GM18507 (cell line): ENCODE measurements around the gene SMIM13.
A peak's percentile ranks its signal among the peaks of the same experiment; 100 is the strongest.

ENCODE experiments used
- DNase-seq: peaks from one replicate; pipeline ENCODE4 v3.0.0; 2011; ENCODE audit warnings: low read depth; ENCODE audit not compliant: insufficient read length; ENCODE audit errors: extremely low spot score
- FAIRE-seq: peaks from 2 replicates; lab custom pipeline; 2011; peaks lifted over from hg19 to GRCh38; lab: Jason Lieb, UNC

SMIM13 gene

DNA sequence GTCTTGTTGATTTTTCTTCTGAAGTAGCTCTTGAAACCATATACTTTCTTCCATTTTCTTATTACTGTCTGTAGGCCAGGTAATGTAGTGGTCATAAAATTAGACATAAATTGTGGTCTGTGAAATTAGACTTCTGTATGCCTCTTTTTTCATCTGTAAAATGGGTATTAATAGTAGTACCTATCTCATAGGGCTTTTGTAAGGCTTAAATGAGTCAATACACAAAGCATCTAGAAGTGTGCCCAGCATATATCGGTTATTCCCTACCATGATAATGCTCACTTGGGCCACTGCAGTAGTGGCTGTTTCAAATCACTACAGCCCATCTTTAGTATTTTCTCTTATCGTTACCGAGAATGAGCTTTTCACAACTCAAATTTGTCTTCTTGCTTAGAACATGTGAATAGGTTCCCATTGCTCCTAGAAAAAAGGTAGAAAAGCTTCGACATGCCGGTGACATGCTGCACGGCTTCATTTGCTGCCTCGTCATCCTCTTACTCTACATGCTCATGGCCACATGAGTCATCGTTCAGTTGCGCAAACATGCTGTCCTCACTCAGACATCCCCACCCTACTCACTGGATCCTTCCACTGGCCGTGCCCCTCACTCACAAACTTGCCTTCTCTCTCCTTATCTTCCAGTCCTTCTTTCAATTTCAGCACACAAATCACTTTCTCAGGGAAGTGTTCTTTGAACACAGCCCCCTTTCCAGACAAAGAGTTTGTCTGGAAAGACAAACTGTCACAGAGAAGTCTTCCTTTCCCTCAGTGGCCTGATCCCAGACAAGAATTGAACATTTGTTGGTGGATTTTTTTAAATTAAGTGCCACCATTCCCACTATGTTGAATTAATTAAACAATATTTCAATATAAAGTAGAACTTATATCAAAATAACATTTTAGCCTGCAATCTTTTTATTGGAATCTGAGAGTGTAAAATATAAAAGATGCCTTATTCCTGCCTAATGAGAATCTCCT is 50.0 kb downstream of the SMIM13 start:
- DNase-seq (no peak), FAIRE-seq (no peak)

DNA sequence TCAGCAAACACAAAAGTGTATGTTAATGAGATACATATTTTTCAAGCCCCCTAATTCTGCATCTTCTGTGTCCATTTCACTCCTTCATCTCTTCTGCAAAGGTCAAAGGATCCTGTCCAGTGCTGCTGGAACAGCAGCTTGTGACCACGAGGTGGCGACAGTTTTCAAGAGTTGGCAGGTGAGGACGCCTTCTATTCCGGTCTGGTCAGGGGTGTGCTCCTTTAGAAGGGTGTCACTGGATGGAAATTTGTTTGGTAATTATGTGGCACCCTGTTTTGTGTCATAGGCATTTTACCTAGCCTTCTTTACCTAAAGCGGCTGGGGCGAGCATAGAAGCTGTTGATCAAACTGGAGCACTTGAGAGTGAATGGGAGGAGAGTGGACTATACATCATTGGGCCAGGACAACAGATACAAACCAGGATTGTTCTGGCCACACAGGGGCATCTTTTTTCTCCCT is 50.8 kb downstream of the SMIM13 start:
- peak; percentile 70 for DNase-seq
- peak; percentile 92 for FAIRE-seq

DNA sequence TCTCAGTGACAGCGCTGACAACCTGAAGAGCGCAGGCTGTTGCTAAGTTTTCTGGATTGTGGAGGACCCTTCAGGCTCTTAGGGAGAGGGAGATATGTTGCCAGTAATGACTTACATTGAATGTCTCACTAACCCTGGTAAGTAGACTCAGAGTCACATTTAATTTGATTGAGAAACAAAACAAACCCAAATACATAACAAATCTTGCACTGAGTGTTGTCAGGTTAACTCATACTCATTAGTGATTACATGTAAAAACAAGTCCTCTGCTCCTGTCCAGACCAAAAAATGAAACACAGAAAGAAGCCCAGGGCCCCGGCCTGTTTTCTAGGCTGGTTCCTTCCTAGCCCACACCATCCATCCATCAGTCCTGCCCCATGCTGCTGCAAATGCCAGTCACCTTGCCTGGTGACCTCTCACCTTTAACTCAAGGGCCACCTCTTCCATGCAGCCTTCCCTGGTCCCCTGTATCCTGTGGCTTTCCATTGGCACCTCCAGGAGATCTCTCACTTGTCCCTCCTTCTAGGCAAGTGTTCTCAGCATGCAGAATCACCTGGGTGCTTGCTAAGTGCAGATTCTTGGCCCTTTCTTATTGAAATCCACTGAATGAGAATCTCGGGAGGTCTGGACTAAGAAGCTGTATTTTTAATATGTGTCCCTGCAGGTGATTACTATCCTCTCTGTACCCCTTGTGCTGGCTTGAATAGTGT is 52.6 kb downstream of the SMIM13 start:
- no peak for FAIRE-seq
- no peak for DNase-seq

DNA sequence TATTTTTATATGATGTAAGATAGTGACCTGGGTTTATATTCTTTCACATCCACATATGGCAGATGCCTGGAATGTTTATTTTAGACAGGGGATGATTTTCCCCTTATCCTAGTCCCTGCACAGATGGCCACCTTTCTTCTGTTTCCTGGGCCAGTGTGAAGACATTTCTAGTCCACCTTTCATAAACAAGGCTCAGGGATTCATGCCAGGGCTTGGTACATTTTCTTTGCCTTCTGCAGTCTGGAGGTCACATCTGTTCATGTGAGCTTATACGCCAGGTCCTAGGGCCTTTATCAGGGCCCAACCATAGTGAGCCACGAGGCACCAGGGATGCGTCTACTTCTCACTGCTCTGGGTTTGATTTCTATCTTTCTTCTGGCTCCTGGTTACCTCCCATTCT is 55.9 kb downstream of the SMIM13 start:
- no peak for FAIRE-seq

DNA sequence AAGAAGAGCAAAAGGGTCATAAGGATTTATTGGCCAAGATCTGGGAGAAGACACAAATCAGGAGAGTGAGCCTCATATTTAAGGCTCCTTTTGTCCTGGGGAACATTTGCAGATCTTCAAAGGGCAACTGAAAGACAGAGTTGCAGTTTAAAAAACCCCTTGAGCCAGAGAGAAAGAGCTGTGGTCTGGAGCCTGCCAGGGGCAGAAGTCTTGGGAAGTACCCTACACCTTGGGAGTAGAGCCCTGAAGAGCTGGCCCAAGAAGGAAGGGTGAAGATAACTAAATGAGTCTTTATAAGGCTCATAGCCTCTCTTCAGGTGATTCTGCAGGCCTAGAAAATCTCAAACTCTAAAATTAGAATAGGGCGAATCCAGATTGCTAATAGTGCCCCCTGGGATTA is 57.9 kb downstream of the SMIM13 start:
- no peak for DNase-seq
- no peak for FAIRE-seq

More for the DNA sequence above, 55.9 kb downstream of the SMIM13 start:
- DNase-seq = no peak

DNA sequence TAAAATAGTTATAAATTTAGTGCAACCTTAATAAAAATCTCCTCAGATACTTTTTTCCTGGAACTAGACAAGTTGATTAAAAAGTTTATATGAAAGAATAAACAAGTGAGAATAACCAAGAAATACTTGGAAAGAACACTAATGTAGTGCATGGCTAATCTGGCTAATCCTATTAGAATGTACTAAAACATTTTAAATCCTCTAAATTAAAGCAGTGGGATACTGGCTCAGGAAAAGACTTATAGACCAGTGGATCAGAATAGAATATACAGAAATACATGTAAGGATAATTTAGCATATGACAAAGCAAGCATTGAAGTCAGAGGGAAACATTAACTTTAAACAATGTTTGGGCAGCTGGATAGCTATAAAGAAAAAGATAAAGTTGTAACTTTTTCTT is 58.9 kb downstream of the SMIM13 start:
- no peak for FAIRE-seq
- DNase-seq = no peak

DNA sequence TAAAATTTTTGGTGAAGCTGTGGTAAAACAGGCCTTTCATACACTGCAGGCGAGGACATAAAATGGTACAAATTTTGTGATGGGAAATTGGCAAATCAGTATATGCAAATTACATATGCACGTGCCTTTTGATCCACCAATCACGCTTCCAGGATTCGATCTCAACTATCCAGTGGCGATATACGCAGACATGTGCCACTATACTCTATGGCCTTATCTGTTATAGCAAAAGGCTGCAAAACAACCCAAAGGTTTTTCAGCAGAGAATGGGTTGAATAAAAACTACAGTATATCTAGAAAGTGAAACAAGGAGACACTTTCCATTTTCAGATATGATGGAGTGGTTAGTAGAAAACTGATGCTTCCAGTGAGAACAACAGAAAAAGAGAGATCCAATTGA is 59.8 kb downstream of the SMIM13 start:
- no peak for FAIRE-seq
- no peak for DNase-seq

DNA sequence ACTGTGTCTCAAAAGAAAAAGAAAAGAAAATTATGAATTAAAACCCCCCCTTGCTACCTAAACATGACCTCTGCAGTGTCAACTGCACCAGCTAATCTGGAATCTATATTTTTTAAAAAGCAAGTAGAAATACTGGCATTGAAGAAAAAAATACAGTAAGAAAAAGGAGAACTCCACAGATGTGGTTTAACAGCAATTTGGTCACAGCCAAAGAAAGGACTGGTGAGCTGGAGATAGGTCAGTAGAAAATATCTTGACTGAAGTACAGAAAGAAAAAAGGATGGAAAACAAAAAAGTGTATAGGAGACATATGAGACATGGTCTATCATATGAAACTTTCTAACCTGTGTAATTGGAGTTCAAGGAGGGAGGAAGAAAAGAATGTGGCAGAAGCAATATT is 62.0 kb downstream of the SMIM13 start:
- DNase-seq (no peak), FAIRE-seq (no peak)

DNA sequence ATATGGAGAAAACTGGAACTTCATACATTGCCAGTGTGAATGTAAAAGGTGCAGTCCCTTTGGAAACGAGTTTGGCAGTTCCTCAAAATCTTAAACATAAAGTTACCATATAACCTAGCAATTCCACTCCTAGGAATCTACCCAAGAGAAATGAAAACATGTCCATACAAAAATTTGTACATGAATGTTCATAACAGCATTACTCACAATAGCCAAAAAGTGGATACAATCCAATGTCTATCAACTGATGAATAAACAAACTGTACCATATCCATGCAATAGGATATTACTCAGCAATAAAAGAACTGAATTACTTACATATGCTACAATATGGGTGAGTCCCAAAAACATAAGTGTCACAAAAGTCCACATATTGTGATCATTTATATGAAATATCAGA is 66.6 kb downstream of the SMIM13 start:
- DNase-seq = no peak
- no peak for FAIRE-seq

DNA sequence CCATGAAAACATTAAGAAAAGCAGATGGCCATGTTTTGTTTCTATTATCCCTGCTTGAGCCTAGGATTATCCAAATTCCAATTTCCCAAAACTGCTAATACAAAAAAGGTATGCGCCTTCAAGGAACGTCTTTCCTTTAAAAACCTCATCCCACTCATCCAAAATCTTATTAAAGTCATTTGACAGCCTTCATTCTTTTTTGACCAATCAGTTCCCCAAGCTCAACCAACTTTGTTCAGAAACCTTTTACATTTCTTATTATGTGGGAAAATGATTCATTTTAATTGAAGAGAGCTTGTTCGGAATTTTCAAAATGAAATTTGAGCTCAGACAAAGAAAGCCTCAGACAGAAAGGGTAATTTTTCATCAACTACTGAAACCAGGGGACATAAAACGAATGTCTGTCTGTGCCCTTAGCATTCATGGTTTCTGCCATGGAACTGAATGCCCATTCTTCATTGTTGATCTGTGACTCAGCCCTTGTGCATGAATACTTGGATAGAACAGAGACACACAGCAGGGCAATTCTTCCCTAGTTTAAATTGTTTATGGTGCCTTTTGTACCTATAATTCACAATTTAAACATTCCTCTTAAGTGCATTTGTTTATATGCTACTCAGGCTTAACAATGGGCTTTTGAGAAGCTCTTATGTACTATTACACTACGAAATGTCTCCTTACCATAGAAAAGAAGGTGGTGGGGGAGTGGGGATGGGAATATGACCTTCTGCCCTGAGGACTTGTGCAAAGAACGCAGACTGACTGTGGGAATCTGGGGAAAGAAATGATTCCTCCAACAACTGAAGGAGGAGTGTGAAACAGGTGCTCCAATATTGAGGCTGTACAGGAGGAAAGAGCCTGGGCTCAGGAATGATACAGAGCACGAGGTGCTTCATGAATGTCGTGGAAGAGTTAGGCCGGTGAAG is 67.7 kb downstream of the SMIM13 start:
- DNase-seq = no peak
- no peak for FAIRE-seq

DNA sequence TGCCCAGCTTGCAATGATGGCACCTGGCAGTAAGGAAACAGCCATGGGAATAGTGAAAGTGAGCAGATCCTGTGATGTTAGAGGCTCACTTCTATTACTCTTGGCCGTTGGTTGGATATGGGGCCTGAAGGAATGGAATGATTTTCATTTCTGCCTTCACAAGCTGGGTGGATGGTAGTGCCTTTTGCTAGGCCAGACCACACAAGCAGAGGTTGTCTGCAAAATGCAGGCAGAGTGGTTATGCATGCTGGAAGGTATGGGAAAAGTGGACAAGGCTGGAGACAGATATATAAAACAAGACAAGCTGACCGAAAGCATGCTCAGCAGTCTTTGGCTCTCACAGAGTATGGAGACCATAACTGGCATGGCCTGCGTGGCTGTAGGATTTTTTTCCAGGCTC is 68.6 kb downstream of the SMIM13 start:
- FAIRE-seq (no peak), DNase-seq (no peak)

DNA sequence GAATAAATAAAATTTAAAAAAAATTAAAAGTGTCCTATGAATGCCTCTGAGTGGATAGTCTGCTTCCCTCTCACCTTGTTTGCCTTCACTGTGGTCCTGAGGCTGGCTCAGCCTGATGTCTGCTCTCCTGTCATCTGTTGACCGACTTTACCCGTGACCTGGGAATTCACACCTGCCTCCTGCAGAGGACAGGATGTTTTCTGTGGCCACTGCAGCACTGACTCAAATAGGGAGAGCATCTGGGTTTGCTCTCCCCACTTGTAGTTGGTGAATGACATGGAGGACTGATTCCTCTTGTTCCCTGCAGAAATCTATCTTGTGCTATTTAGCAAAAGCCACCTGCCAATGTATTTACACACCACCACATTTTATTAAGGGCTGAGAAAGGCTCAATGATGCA is 70.3 kb downstream of the SMIM13 start:
- FAIRE-seq (peak; percentile 29), DNase-seq (peak; percentile 8)

DNA sequence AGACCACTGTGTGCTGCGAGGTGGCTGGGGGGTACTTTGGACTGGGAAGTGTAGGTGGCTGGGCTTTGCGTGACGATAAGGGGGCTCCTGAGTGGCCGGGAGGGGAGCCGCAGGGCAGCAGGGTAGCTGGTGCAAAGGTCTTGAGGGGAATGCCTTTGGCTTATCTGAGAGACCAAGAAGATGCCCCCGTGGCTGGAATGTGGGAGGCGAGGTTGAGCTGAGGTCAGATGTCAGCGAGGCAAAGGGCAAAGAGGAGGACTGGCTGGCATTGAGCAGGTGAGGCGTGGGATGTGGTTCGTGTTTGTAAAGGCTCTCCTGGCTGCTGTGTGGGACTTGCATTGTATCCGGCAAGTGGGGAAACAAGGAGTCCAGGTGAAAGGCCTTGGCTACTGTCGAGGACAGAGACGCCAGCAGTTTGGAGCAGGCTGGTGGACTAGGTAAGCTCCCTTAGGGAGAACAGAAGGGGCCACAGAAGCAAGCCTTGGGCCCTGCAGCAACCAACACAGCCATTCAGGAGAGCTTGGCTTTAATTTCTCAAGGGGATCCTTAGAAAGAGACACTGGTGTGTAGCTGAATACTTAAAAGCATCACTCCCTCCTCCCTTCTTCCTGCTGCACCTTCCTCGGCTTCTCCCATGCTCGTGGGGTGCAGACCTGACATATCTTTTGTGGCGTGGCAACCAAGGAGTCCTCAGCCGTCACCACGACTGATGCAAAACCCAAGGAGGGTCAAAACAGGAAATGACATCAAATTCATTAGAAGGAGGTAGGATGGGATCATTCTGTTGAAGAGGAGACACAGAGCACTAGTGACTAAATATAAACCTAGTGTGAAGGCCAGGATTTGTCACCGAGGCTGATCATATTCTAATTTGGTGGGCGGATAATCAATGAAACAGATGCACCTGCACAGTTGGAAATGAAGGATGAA is 71.3 kb downstream of the SMIM13 start:
- FAIRE-seq = no peak
- no peak for DNase-seq

DNA sequence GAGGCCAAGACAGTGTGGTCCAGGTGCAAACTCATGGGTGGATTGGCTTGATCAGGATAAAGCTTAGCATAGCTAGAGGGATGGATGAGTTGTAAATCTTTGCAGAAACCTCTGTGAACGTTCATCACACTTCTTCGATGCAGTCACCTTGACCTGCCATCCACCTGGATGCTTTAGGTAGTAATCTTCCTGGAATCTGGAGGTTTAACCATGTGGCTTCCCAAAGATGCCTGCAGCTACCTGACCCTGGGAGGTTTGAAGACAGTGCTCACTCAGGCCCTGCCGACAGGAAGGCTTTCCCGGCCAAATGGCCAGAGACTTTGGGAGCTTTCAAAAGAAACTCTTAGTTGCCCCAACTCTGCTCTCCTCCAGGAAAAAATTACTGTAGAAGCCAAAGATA is 73.3 kb downstream of the SMIM13 start:
- DNase-seq = no peak
- FAIRE-seq = no peak

DNA sequence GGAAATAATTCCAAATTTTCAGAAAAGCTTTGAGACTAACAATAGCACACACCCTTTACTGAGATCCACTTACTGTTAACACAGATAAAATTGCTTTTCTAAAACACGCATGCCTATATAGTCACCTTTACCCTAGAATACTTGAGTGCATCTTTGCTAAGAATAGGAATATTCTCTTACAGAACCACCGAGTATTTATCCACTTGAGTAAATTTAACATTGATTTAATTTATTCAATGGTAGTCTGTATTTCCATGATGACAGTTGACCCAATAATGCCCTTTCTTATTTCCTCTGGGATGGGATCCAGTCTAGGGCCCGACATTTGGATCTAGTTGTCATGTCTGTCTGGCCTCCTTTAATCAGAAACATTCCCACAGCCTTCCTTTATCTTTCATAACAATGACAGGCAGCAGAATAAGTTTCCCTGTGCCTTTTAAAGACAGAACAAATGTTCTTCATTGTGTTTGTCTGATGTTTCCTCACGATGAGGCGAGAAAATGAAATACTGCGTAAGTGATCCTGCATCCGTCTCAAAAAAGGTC is 74.5 kb downstream of the SMIM13 start:
- FAIRE-seq (no peak), DNase-seq (no peak)

DNA sequence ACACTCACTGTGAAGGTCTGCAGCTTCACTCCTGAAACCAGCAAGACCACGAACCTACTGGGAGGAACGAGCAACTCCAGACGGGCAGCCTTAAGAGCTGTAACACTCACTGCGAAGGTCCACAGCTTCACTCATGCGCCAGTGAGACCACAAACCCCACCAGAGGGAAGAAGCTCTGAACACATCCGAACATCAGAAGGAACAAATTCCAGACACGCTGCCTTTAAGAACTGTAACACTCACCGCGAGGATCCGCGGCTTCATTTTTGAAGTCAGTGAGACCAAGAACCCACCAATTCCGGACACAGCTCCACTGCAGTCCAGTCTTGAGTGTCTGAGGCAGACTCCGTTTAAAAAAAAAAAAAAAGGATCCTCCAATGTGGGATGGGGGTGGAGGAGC is 78.3 kb downstream of the SMIM13 start:
- no peak for FAIRE-seq

DNA sequence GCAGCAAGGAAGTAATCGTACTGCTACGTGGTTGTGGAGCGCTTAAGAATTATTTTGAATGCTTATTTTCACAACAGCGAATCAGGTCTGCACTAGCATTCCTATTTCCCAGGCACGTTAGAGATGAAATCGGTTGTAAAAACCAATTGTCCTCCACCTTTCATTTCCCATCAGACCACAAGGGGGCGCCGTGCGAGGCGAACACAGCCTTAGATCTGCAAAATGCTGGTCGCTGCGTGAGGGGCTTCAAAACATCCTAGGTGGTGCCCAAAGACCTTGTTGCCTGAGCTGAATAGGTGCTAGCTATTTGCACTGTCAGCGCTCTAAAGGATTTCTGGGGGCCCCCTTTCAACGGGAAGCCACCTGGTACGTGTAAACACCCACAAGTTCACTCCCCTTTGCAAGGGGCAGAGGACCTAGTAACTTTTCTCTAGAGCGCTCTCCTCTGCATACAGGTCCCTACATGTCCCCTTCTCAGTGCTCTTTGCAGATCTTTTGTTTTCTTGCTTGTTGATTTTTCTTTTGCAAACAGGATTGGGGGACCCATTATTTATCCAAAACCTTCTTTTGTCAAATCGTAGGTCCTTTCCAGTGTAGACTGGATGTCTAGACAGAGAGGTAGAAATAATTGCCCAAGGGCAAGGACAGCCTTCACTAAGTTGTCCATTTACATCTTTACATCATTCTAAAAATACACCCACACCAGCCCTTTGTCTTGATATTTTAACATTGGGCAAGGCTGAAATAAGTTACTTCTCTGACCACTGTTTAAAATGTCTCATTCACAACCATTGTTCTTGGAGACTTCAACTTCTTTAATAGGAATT is 79.1 kb downstream of the SMIM13 start:
- FAIRE-seq = peak; percentile 89

More for the DNA sequence above, 78.3 kb downstream of the SMIM13 start:
- no peak for DNase-seq

DNA sequence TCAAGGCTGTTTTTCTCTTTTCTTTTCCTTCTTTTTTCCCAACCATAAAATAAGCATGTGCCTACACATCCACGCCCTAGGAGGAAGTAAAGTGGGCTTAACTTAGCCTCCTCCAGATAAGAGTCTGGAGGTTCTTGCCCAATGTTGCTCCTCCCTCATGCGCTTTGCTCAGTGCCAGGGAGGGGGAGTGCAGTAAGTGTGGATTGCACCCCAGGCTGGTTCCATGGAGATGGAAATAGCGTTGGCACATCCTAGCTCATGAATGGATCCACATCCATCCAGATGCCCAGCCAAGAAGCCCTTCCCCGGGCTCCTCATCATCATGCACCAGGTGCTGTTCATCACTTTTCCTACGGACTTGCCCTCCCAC is 80.6 kb downstream of the SMIM13 start:
- DNase-seq = no peak
- no peak for FAIRE-seq

More for the DNA sequence above, 79.1 kb downstream of the SMIM13 start:
- DNase-seq = peak; percentile 28
